Fibroblast of gingiva (primary cell): Measurements from ENCODE around the gene FOSL2.

Source experiments
- DNase-seq: peaks from one replicate; pipeline ENCODE4 v3.0.0-alpha.2; 2011; ENCODE audit warnings: low read depth

Gene FOSL2

GRCh38 chr2:28392297-28393113, at the start of gene FOSL2:
TSS of gene FOSL2 (plus strand) at chr2:28392858. CDS start at chr2:28393721, 863 bp downstream.
- peak; percentile 100 for DNase-seq

- peak; percentile 21 for DNase-seq
These were observed 49.3 kb upstream of the FOSL2 start for GRCh38 chr2:28343184-28343942.

- no peak for DNase-seq
These were observed 48.5 kb upstream of the FOSL2 start for GRCh38 chr2:28343971-28344715.

GRCh38 chr2:28344756-28345373, 47.8 kb upstream of the FOSL2 start:
- DNase-seq, result no peak

GRCh38 chr2:28345619-28346018, 47.0 kb upstream of the FOSL2 start:
- no peak for DNase-seq

GRCh38 chr2:28346587-28346986, 46.1 kb upstream of the FOSL2 start:
- DNase-seq, result peak; percentile 79

- no peak for DNase-seq
These were observed 45.5 kb upstream of the FOSL2 start for GRCh38 chr2:28347193-28347592.

GRCh38 chr2:28347596-28347995, 45.1 kb upstream of the FOSL2 start:
- no peak for DNase-seq

- DNase-seq, result no peak
These were observed 44.5 kb upstream of the FOSL2 start for GRCh38 chr2:28348149-28348567.

- DNase-seq, result no peak
These were observed 43.7 kb upstream of the FOSL2 start for GRCh38 chr2:28348921-28349320.

- DNase-seq, result no peak
These were observed 43.0 kb upstream of the FOSL2 start for GRCh38 chr2:28349546-28350165.

GRCh38 chr2:28350196-28350595, 42.5 kb upstream of the FOSL2 start:
- no peak for DNase-seq

- DNase-seq, result no peak
These were observed 41.8 kb upstream of the FOSL2 start for GRCh38 chr2:28350791-28351285.

- no peak for DNase-seq
These were observed 41.0 kb upstream of the FOSL2 start for GRCh38 chr2:28351621-28352020.

GRCh38 chr2:28352104-28352503, 40.6 kb upstream of the FOSL2 start:
- DNase-seq, result no peak

GRCh38 chr2:28352610-28353195, 40.0 kb upstream of the FOSL2 start:
- DNase-seq, result no peak

GRCh38 chr2:28354920-28355520, 37.6 kb upstream of the FOSL2 start:
- no peak for DNase-seq

- DNase-seq, result no peak
These were observed 37.0 kb upstream of the FOSL2 start for GRCh38 chr2:28355521-28356094.

GRCh38 chr2:28356095-28356911, 36.4 kb upstream of the FOSL2 start:
- peak; percentile 82 for DNase-seq
